Activated naive CD4-positive, alpha-beta T cell treated with anti-CD3 and anti-CD28 coated beads for 36 hours (primary cell): ENCODE measurements around the gene CPEB1. TPM values are rescaled to one million over a fixed set of nuclear protein-coding genes. Genes with fewer than 3 reads are reported as not detected.

Source experiments
- total RNA-seq, 2 experiments: library from RNA; stranded (reverse); gene quantifications; one replicate each; pipeline ENCODE4 v1.2.3, GENCODE V29; 2021

The CPEB1 gene
- total RNA-seq, 2 experiments from 2014 or later, result 0.10 TPM; not detected in 1

Other genes with a start within 250 kb of the CPEB1 start
- 1 to 10 TPM; 1.8 to 2.1 TPM for gene GOLGA6L9, start 217.5 kb downstream of the CPEB1 start, total RNA-seq
- 1,000 to 10,000 TPM; 3,025 to 3,069 TPM for gene RPS17, start 106.9 kb downstream of the CPEB1 start, total RNA-seq
- gene AP3B2, start 62.5 kb upstream of the CPEB1 start, total RNA-seq, result under 1 TPM; 0.37 to 0.52 TPM
- not detected for gene FSD2, start 158.7 kb upstream of the CPEB1 start, total RNA-seq
- gene WHAMM, start 162.3 kb upstream of the CPEB1 start, total RNA-seq, result 1 to 10 TPM; 3.7 to 5.7 TPM